GM21619 (cell line): Measurements from ENCODE around the gene EFCAB8.
"Not testable (repeated sequence)": the region's sequence is repeated elsewhere in the genome, so short reads cannot be mapped to it uniquely, and the experiment has no call there.

Source experiments
- ATAC-seq: cut with Tn5 transposase; IDR thresholded peaks from one replicate; pipeline ENCODE4 v1.9.1; 2021; ENCODE audit not compliant: unreplicated experiment

Gene EFCAB8

DNA sequence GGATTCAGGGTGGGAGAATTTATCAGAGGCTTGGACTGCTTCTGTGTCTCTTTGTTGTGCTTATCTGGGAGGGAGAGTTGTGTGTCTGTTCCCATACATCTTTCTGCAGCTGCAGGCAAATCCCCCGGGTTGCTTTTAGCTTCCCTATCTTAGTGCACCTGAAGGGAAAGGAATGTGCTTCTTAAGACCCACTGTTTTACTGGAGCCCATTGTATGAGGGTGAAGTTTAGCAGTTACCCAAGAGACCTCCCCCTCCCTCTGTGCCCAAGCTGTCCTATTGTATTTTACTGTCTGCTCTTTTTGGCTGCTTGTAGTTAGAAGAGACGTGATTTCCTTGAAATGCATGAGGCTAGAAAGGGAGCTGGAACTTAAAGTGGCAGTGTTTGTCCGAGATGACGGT is 91.8 kb downstream of the EFCAB8 start:
- not testable (repeated sequence) for ATAC-seq

DNA sequence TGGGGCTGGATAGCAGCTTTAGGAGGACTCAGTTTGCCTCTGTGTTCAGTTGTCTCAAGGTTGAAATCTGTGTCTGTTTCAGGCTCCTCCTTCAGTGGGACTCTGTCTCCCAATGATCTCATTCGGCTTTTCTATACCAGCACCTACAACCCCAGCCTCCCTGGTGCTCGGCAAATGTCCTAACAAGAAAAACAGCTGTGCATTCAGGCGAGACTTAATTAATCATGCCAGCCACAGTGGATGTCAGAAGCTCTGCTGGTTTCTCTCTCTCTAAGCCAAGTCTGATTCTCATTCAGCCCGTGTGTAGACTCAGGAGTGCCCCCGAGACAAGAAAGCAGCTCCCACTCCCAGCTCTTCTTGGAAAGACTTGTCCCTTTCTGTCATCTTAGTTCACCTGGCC is 98.7 kb downstream of the EFCAB8 start:
- ATAC-seq, result no peak

- no peak for ATAC-seq
These were observed 99.9 kb downstream of the EFCAB8 start for GRCh38 chr20:32958574-32958973.

GRCh38 chr20:32959351-32960221 is 100.9 kb downstream of the EFCAB8 start:
- no peak for ATAC-seq

- ATAC-seq, result no peak
These were observed 101.4 kb downstream of the EFCAB8 start for GRCh38 chr20:32960222-32960518.

DNA sequence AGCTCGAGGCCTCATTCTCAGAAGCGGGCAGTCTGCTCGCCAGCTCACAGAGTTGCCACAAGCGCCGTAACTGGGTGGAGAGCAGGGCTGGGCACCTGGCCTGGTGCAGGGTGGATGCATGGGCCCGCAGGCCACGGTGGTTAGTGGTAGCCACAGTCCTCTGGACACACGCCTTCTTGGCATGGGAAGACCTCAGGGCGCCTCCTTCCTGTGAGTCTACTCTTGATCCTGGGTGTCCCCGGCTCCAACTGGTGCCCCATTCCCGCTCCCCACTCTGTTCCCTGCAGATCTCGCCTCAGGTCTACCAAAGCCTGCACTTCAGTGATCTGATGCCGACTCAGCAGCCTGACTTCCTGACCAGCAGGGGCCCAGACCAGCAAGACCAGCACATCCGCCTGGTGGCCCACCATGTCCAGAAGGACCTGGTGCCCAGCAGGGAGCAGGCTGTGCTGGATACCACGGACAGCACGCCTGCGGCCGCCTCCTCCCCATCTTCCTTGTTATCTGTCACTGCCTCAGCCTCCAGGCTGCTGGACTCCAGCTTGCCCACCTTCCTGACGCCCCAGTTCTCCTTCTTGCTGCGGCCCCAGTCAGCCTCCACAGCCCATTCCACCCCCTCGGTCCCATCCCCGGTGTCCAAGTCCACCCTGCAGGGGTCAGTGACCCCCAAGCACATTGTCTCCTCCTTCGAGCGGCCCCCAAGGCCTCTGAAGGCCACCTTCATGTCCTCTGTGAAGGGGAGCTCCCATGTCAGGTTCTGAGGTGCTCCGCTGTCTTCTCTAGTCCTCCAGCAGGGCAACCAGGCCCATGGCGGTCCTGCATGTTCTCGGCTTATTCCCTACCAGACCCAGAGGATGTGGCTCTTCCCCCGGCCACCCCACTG is 102.4 kb downstream of the EFCAB8 start:
- no peak for ATAC-seq

DNA sequence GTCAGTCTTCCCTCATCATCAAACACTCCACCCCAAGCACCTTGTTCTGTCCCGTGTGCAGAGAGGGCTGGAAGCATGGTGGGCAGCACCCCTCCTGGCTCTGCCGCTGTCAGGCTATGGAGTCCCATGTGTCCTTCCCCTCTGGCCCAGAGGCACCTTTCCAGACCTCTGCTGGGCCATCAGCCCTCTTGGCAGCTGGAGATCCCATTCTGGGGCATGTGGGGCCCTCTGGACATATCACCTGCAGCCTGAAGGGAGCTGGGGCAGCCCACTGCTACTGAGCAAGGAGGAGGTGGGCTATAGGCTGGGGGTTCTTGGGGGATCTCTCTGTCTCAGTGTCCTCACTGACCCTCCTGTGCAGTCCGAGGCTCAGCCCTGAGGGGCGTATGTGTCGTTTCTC is 103.3 kb downstream of the EFCAB8 start:
- ATAC-seq, result no peak

- ATAC-seq, result not testable (repeated sequence)
These were observed 103.9 kb downstream of the EFCAB8 start for GRCh38 chr20:32962646-32963045.

GRCh38 chr20:32963176-32963575 is 104.5 kb downstream of the EFCAB8 start:
- no peak for ATAC-seq

DNA sequence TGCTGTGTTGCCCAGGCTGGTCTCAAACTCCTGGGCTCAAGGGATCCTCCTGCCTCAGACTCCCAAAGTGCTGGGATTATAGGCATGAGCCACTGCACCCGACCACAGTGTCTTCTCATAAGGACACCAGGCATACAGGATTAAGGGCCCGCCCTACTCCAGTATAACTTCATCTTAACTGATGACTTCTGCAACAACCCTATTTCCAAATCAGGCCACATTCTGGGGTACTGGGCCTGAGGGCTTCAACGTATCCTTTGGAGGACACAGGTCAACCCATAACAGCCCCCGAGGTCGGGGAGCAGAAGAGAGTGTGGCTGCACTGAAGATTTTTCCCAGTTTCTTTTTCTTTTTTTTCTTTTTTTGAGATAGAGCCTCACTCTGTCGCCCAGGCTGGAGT is 105.9 kb downstream of the EFCAB8 start:
- no peak for ATAC-seq

DNA sequence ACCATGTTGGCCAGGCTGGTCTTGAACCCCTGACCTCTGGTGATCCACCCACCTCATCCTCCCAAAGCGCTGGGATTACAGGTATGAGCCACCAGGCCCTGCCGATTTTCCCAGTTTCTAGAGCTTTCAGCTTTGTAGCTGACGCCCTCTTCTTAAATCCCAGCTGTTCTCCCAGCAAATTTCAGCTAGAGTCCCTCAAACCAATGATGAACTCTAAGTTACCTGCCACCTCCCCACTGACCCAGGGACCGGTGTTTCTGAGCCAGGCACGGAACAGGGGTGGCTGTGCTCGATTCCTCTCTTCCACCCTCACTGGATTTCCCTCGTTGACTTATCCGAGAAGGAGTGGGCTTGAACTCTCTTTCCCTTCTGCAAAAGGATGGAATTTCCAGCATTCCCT is 106.4 kb downstream of the EFCAB8 start:
- no peak for ATAC-seq

- ATAC-seq, result no peak
These were observed 107.1 kb downstream of the EFCAB8 start for GRCh38 chr20:32965581-32966373.

- ATAC-seq, result no peak
These were observed 107.7 kb downstream of the EFCAB8 start for GRCh38 chr20:32966382-32966781.

GRCh38 chr20:32966881-32967781 is 108.4 kb downstream of the EFCAB8 start:
- no peak for ATAC-seq

DNA sequence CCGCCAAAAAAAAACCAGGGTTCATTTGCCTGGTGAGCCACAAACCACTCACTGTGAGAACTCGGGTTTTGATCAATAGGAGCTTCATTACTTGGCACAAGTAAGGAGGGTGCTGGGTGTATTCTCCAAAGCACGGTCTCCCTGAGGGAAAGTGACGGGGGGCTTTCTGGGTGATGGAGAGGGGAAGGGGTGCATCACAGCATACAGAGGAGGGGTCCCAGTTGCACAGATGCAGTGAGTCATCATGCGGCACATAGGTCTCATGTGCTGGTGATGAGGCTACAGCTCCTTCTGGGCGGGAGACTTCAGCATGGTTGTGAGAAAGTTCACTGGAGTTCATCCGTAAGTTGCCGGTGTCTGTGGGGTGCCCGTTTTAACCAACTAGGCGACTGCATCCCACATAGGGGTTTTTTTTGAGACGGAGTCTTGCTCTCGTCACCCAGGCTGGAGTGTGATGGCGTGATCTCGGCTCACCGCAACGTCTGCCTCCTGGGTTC is 109.3 kb downstream of the EFCAB8 start:
- ATAC-seq, result no peak

GRCh38 chr20:32968478-32969241 is 109.9 kb downstream of the EFCAB8 start:
- no peak for ATAC-seq

DNA sequence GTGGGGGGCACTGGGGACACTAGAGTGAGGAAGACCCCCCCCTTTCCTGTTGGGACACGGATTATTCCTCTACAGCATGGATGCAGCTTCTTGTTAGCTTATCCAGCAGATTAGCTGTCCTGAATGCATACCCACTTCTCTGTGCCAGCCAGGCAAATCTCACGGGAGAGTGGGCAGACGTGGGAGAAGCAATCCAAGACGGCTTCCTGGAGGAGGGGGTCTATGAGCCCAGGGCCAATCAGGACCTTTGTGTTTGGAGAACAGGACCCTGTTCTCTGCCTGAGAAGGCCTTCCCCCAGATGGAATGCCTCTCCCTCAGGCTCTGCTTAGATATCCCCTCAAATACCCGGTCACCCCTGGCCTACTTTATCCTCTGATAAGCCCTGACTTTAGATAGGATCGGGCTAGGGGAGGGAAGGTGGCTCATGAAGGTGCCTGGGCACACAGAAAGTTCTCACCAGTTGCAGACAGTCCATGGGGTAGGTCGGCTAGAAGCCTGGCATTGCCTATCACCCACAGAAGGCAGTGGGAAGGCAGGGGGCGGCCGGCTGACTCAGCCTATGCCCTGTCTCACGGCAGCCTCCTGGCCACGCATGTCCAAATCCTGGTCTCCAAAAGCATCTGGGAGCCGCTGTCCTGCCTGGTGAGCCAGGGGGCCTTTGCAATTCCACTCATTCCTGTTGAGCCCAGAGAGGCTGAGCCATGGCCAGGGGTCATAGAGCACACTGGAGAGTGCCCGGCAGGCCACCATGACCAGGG is 110.8 kb downstream of the EFCAB8 start:
- no peak for ATAC-seq

GRCh38 chr20:32970115-32970972 is 111.6 kb downstream of the EFCAB8 start:
- no peak for ATAC-seq
